HG02973 (cell line): Measurements from ENCODE around the gene GRIN3B.

ENCODE experiments used
- ATAC-seq: cut with Tn5 transposase; IDR thresholded peaks from one replicate; pipeline ENCODE4 v1.9.1; 2021; ENCODE audit warnings: moderate library complexity; ENCODE audit not compliant: unreplicated experiment

The GRIN3B gene

GRCh38 chr19:1006711-1007398 is 6.6 kb downstream of the GRIN3B start:
- no peak for ATAC-seq

- ATAC-seq, result no peak
These were observed 7.4 kb downstream of the GRIN3B start for GRCh38 chr19:1007399-1008251.

- no peak for ATAC-seq
These were observed 8.2 kb downstream of the GRIN3B start for GRCh38 chr19:1008268-1009040.

GRCh38 chr19:1009041-1009980 is 9.1 kb downstream of the GRIN3B start:
- no peak for ATAC-seq

- ATAC-seq, result no peak
These were observed 9.8 kb downstream of the GRIN3B start for GRCh38 chr19:1009981-1010538.

- ATAC-seq, result no peak
These were observed 10.6 kb downstream of the GRIN3B start for GRCh38 chr19:1010586-1011510.

GRCh38 chr19:1011831-1012333 is 11.7 kb downstream of the GRIN3B start:
- no peak for ATAC-seq

- no peak for ATAC-seq
These were observed 12.1 kb downstream of the GRIN3B start for GRCh38 chr19:1012334-1012733.

GRCh38 chr19:1013218-1013617 is 13.0 kb downstream of the GRIN3B start:
- ATAC-seq, result no peak

- no peak for ATAC-seq
These were observed 14.2 kb downstream of the GRIN3B start for GRCh38 chr19:1014161-1015060.

- ATAC-seq, result no peak
These were observed 15.0 kb downstream of the GRIN3B start for GRCh38 chr19:1015061-1015781.

GRCh38 chr19:1015782-1016646 is 15.8 kb downstream of the GRIN3B start:
- no peak for ATAC-seq

- no peak for ATAC-seq
These were observed 16.5 kb downstream of the GRIN3B start for GRCh38 chr19:1016647-1017114.

- ATAC-seq, result no peak
These were observed 17.1 kb downstream of the GRIN3B start for GRCh38 chr19:1017115-1017905.

- ATAC-seq, result no peak
These were observed 17.7 kb downstream of the GRIN3B start for GRCh38 chr19:1017906-1018305.
